KOPT-K1 (cell line): Measurements from ENCODE around the gene TBC1D5.
"Not testable (repeated sequence)": the region's sequence is repeated elsewhere in the genome, so short reads cannot be mapped to it uniquely, and the experiment has no call there.

Experiments used
- H3K27ac ChIP-seq: fragments of 200-600 bp; sonication (generic); 2 replicates; pipeline ENCODE4 v1.5.1; 2016; ENCODE audit warnings: antibody characterized with exemption, mild to moderate bottlenecking, low read depth, low read length; ENCODE audit not compliant: poor library complexity, severe bottlenecking
- H3K36me3 ChIP-seq: fragments of 200-600 bp; sonication (generic); 2 replicates; pipeline ENCODE4 v1.5.1; 2017; ENCODE audit warnings: antibody characterized with exemption, mild to moderate bottlenecking, low read length, moderate library complexity; ENCODE audit not compliant: insufficient read depth
- H3K9me3 ChIP-seq: fragments of 200-600 bp; sonication (generic); 2 replicates; pipeline ENCODE4 v1.5.1; 2017; ENCODE audit warnings: antibody characterized with exemption, low read length, mild to moderate bottlenecking; ENCODE audit not compliant: insufficient read depth, poor library complexity, severe bottlenecking

The TBC1D5 gene

GRCh38 chr3:17656264-17656663, 86.2 kb downstream of the TBC1D5 start:
- H3K9me3 ChIP-seq, result no peaks in the 10 kb centered on the region
- H3K36me3 ChIP-seq, result no peaks in the 10 kb centered on the region
- no peak overlapping the region for H3K27ac ChIP-seq

- Histone ChIP-seq H3K9me3 (no peaks in the 10 kb centered on the region), H3K27ac (no peak overlapping the region), H3K36me3 (no peaks in the 10 kb centered on the region)
Observed at GRCh38 chr3:17655743-17656142, 86.7 kb downstream of the TBC1D5 start.

GRCh38 chr3:17649748-17650147, 92.7 kb downstream of the TBC1D5 start:
- H3K36me3 ChIP-seq, H3K9me3 ChIP-seq, H3K27ac ChIP-seq: not testable (repeated sequence)

- not testable (repeated sequence) for H3K9me3 ChIP-seq, H3K36me3 ChIP-seq, H3K27ac ChIP-seq
Observed at GRCh38 chr3:17648630-17649355, 93.6 kb downstream of the TBC1D5 start.

GRCh38 chr3:17645074-17645698, 97.2 kb downstream of the TBC1D5 start:
- Histone ChIP-seq H3K27ac (no peak overlapping the region), H3K9me3 (peaks cover 8% of the 10 kb centered on the region), H3K36me3 (no peaks in the 10 kb centered on the region)

GRCh38 chr3:17643691-17644090, 98.7 kb downstream of the TBC1D5 start:
- no peaks in the 10 kb centered on the region for H3K9me3 ChIP-seq
- H3K36me3 ChIP-seq, result no peaks in the 10 kb centered on the region
- no peak overlapping the region for H3K27ac ChIP-seq

- Histone ChIP-seq H3K27ac (no peak overlapping the region), H3K36me3 (no peaks in the 10 kb centered on the region), H3K9me3 (no peaks in the 10 kb centered on the region)
Observed at GRCh38 chr3:17642474-17642873, 100.0 kb downstream of the TBC1D5 start.

GRCh38 chr3:17640466-17640865, 102.0 kb downstream of the TBC1D5 start:
- H3K27ac ChIP-seq, result no peak overlapping the region
- H3K9me3 ChIP-seq, result no peaks in the 10 kb centered on the region
- no peaks in the 10 kb centered on the region for H3K36me3 ChIP-seq

GRCh38 chr3:17639765-17640164, 102.7 kb downstream of the TBC1D5 start:
- Histone ChIP-seq H3K9me3 (no peaks in the 10 kb centered on the region), H3K27ac (no peak overlapping the region), H3K36me3 (no peaks in the 10 kb centered on the region)

- no peaks in the 10 kb centered on the region for H3K9me3 ChIP-seq
- no peaks in the 10 kb centered on the region for H3K36me3 ChIP-seq
- H3K27ac ChIP-seq, result no peak overlapping the region
Observed at GRCh38 chr3:17639257-17639656, 103.2 kb downstream of the TBC1D5 start.

- no peaks in the 10 kb centered on the region for H3K9me3 ChIP-seq
- no peaks in the 10 kb centered on the region for H3K36me3 ChIP-seq
- no peak overlapping the region for H3K27ac ChIP-seq
Observed at GRCh38 chr3:17638356-17638755, 104.1 kb downstream of the TBC1D5 start.

- H3K27ac ChIP-seq, H3K36me3 ChIP-seq, H3K9me3 ChIP-seq: not testable (repeated sequence)
Observed at GRCh38 chr3:17635675-17636074, 106.8 kb downstream of the TBC1D5 start.

- no peak overlapping the region for H3K27ac ChIP-seq
- no peaks in the 10 kb centered on the region for H3K9me3 ChIP-seq
Observed at GRCh38 chr3:17634964-17635363, 107.5 kb downstream of the TBC1D5 start.

GRCh38 chr3:17634201-17634600, 108.2 kb downstream of the TBC1D5 start:
- Histone ChIP-seq H3K27ac (no peak overlapping the region), H3K9me3 (no peaks in the 10 kb centered on the region), H3K36me3 (no peaks in the 10 kb centered on the region)

More at GRCh38 chr3:17634964-17635363, 107.5 kb downstream of the TBC1D5 start:
- no peaks in the 10 kb centered on the region for H3K36me3 ChIP-seq

GRCh38 chr3:17632401-17633100, 109.9 kb downstream of the TBC1D5 start:
- H3K9me3 ChIP-seq, result no peaks in the 10 kb centered on the region
- H3K27ac ChIP-seq, result no peak overlapping the region
- no peaks in the 10 kb centered on the region for H3K36me3 ChIP-seq
